SK-N-MC (cell line): ENCODE measurements around the gene TCEAL5.
"Not testable (repeated sequence)": the region's sequence is repeated elsewhere in the genome, so short reads cannot be mapped to it uniquely, and the experiment has no call there.

Experiments used
- EZH2 ChIP-seq: fragments of 200-600 bp; sonication (generic); IDR thresholded peaks from one replicate; pipeline ENCODE4 v1.6.1; 2017; ENCODE audit warnings: antibody characterized with exemption
- FOXP2 ChIP-seq: optimal IDR thresholded peaks from 2 replicates; pipeline ENCODE3; 2011; ENCODE audit warnings: mild to moderate bottlenecking, moderate library complexity; ENCODE audit not compliant: insufficient read depth; ENCODE audit errors: extremely low read length, control extremely low read depth
- POLR2AphosphoS5 ChIP-seq: IDR thresholded peaks from 2 replicates; pipeline ENCODE4 v1.6.1; 2012; ENCODE audit warnings: mild to moderate bottlenecking, low read depth, low read length, borderline replicate concordance

- not testable (repeated sequence) for TF ChIP-seq POLR2AphosphoS5, EZH2, FOXP2
Measured at GRCh38 chrX:103305666-103306065, 29.1 kb upstream of the TCEAL5 start.
